MM.1S (cell line): Measurements from ENCODE around the gene RHBG.

Experiments
- EZH2 ChIP-seq: fragments of 300-600 bp; sonication (generic); optimal IDR thresholded peaks from 2 replicates; pipeline ENCODE3; 2017; ENCODE audit warnings: low read depth, mild to moderate bottlenecking, antibody characterized with exemption, low read length, mixed read lengths
- EZH2phosphoT487 ChIP-seq: fragments of 300-600 bp; sonication (generic); IDR thresholded peaks from 2 replicates; pipeline ENCODE4 v1.6.1; 2018; ENCODE audit warnings: antibody characterized with exemption, low read length
- TF ChIP-seq, protein P1 (sequence below): fragments of 300-600 bp; sonication (generic); IDR thresholded peaks from 2 replicates; pipeline ENCODE4 v1.5.1; 2016; ENCODE audit warnings: antibody characterized with exemption, low read length, mixed read lengths

DNA sequence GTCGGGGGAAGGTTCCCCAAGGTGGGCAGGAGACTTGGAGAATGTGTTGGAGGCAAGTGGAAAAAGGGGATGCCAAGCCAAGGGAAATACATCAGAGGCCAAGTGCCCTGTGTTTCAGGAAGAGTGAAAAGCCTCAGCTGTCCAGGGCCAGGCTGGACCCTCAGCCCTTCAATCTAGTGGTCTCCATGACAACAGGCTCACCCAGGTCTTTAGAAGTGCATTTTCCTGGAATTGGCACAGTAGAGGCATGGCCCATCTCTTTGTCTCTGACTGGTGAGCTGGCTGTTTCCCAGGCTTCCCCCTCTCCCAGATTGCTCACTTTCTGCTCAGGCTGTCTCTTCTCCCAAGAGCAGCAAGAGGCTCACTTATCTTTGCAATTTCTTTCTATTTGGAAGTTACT lies 10.4 kb upstream of the RHBG start:
- TF ChIP-seq, protein P1, sequence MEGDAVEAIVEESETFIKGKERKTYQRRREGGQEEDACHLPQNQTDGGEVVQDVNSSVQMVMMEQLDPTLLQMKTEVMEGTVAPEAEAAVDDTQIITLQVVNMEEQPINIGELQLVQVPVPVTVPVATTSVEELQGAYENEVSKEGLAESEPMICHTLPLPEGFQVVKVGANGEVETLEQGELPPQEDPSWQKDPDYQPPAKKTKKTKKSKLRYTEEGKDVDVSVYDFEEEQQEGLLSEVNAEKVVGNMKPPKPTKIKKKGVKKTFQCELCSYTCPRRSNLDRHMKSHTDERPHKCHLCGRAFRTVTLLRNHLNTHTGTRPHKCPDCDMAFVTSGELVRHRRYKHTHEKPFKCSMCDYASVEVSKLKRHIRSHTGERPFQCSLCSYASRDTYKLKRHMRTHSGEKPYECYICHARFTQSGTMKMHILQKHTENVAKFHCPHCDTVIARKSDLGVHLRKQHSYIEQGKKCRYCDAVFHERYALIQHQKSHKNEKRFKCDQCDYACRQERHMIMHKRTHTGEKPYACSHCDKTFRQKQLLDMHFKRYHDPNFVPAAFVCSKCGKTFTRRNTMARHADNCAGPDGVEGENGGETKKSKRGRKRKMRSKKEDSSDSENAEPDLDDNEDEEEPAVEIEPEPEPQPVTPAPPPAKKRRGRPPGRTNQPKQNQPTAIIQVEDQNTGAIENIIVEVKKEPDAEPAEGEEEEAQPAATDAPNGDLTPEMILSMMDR = no peak
- no peak for TF ChIP-seq EZH2
- no peak for TF ChIP-seq EZH2phosphoT487
